Astrocyte (in vitro differentiated cells and primary cell): ENCODE measurements around the gene TPGS1. TPM values are rescaled to one million over a fixed set of nuclear protein-coding genes. Genes with fewer than 3 reads are reported as not detected.

ENCODE experiments used
- DNase-seq: peaks from one replicate; pipeline ENCODE4 v3.0.0-alpha.2; 2010; ENCODE audit warnings: low read depth
- FAIRE-seq: peaks from 2 replicates; lab custom pipeline; 2011; peaks lifted over from hg19 to GRCh38; lab: Jason Lieb, UNC
- H2AFZ ChIP-seq: 2 replicates; pipeline ENCODE4 v1.6.0; 2012; ENCODE audit warnings: low read depth, low read length, inconsistent platforms
- H3K27ac ChIP-seq: 2 replicates; pipeline ENCODE4 v1.5.1; 2011; ENCODE audit warnings: low read depth, low read length, inconsistent platforms
- H3K27me3 ChIP-seq: 2 replicates; pipeline ENCODE4 v1.6.0; 2011; ENCODE audit warnings: low read length, inconsistent platforms; ENCODE audit not compliant: insufficient read depth
- H3K36me3 ChIP-seq: 2 replicates; pipeline ENCODE4 v1.5.1; 2011; ENCODE audit warnings: low read length, inconsistent platforms; ENCODE audit not compliant: insufficient read depth
- H3K4me1 ChIP-seq: 2 replicates; pipeline ENCODE4 v1.5.1; 2011; ENCODE audit warnings: low read length, inconsistent platforms; ENCODE audit not compliant: insufficient read depth
- H3K4me2 ChIP-seq: 2 replicates; pipeline ENCODE4 v1.6.0; 2012; ENCODE audit warnings: low read length, inconsistent platforms
- H3K4me3 ChIP-seq: 2 replicates; pipeline ENCODE4 v1.5.1; 2011; ENCODE audit warnings: low read depth, mild to moderate bottlenecking, low read length, inconsistent platforms; ENCODE audit not compliant: insufficient read depth
- H3K79me2 ChIP-seq: 2 replicates; pipeline ENCODE4 v1.6.0; 2012; ENCODE audit warnings: mild to moderate bottlenecking, low read length, inconsistent platforms; ENCODE audit not compliant: insufficient read depth
- H3K9ac ChIP-seq: 2 replicates; pipeline ENCODE4 v1.6.0; 2012; ENCODE audit warnings: mild to moderate bottlenecking, low read length, inconsistent platforms
- H3K9me3 ChIP-seq: 2 replicates; pipeline ENCODE4 v1.5.1; 2012; ENCODE audit warnings: low read depth, mild to moderate bottlenecking, low read length, inconsistent platforms; ENCODE audit not compliant: insufficient read depth
- H4K20me1 ChIP-seq: 2 replicates; pipeline ENCODE4 v1.6.0; 2012; ENCODE audit warnings: low read length, inconsistent platforms; ENCODE audit not compliant: insufficient read depth
- H3K27ac Mint-ChIP-seq: one replicate; pipeline ENCODE4 v1.8.0; 2021; ENCODE audit warnings: mild to moderate bottlenecking, mixed read lengths; ENCODE audit not compliant: unreplicated experiment
- H3K27me3 Mint-ChIP-seq: one replicate; pipeline ENCODE4 v1.8.0; 2021; ENCODE audit warnings: low read depth, mixed read lengths; ENCODE audit not compliant: unreplicated experiment
- H3K36me3 Mint-ChIP-seq: one replicate; pipeline ENCODE4 v1.8.0; 2021; ENCODE audit warnings: low read depth, mixed read lengths; ENCODE audit not compliant: unreplicated experiment
- H3K4me1 Mint-ChIP-seq: one replicate; pipeline ENCODE4 v1.8.0; 2021; ENCODE audit warnings: low read depth, mixed read lengths; ENCODE audit not compliant: unreplicated experiment
- H3K4me3 Mint-ChIP-seq: one replicate; pipeline ENCODE4 v1.8.0; 2021; ENCODE audit warnings: mild to moderate bottlenecking, moderate library complexity, mixed read lengths; ENCODE audit not compliant: unreplicated experiment
- H3K9me3 Mint-ChIP-seq: one replicate; pipeline ENCODE4 v1.8.0; 2021; ENCODE audit warnings: mild to moderate bottlenecking, mixed read lengths; ENCODE audit not compliant: unreplicated experiment
- EZH2 ChIP-seq: IDR thresholded peaks from 2 replicates; pipeline ENCODE4 v1.6.1; 2012; ENCODE audit warnings: mild to moderate bottlenecking, low read length, inconsistent platforms; ENCODE audit not compliant: insufficient read depth
- total RNA-seq: library from RNA; stranded (reverse); gene quantifications from 2 replicates; pipeline ENCODE4 v1.2.1, GENCODE V29; 2021
- TF ChIP-seq, protein P1 (sequence below): IDR thresholded peaks from 2 replicates; pipeline ENCODE4 v1.5.1; 2011; ENCODE audit warnings: low read depth, mild to moderate bottlenecking, inconsistent platforms, low read length, moderate library complexity; ENCODE audit not compliant: insufficient read depth

TPGS1 gene
- total RNA-seq, 1 donor from 2014 or later: 17.9 TPM

DNA sequence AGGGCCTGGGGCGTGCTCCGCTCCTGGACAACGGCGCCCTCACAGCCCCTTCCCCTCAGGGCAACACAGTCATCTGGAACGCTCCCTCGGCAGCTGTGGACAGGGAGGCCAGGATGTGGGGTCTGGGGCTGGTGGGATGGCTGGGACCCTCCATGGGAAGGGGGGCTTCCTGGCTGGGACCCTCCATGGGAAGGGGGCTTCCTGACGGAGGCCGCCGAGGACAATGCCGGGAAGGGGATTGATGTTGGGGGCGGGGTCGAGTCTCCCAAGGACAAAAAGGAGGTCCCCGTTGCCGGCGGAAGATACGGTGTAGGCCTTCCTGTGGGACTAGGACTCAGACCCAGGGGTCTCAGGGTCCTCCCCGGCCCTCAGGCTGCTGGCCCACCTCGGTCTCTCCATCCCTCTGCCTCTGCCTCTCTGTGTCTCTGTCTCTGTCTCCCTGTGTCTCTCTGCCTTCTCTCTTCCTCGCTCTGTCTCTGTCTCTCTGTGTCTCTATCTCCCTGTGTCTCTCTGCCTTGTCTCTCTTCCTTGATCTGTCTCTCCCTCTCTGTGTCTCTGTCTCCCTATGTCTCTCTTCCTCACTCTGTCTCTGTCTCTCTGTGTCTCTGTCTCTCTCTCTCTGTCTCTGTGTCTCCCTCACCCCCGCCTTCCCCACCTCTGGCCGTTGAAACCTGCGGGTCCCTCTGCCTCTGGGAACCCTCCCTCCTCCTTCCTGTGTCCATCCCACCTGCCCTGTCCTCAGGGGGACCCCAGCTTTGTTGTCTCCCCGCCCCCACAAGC is 13.7 kb upstream of the TPGS1 start:
- peaks cover 12% of the 10 kb centered on the region for H3K27me3 Mint-ChIP-seq
- no peak overlapping the region for H3K9ac ChIP-seq
- H3K79me2 ChIP-seq: no peaks in the 10 kb centered on the region
- no peaks in the 10 kb centered on the region for H3K9me3 Mint-ChIP-seq
- no peak for FAIRE-seq
- H3K27ac Mint-ChIP-seq: no peak overlapping the region
- H3K27me3 ChIP-seq: peaks cover 7% of the 10 kb centered on the region
- H3K4me1 ChIP-seq: peaks cover 6% of the 10 kb centered on the region
- no peaks in the 10 kb centered on the region for H3K9me3 ChIP-seq
- H4K20me1 ChIP-seq: peaks cover 2% of the 10 kb centered on the region
- no peaks in the 10 kb centered on the region for H3K36me3 ChIP-seq
- no peak overlapping the region for H3K4me2 ChIP-seq
- no peak overlapping the region for H3K27ac ChIP-seq
- peaks cover 2% of the 10 kb centered on the region for H3K36me3 Mint-ChIP-seq
- H3K4me3 ChIP-seq: no peak overlapping the region
- peaks cover 3% of the 10 kb centered on the region for H3K4me1 Mint-ChIP-seq
- no peak for DNase-seq
- no peak overlapping the region for H3K4me3 Mint-ChIP-seq
- TF ChIP-seq, protein P1, sequence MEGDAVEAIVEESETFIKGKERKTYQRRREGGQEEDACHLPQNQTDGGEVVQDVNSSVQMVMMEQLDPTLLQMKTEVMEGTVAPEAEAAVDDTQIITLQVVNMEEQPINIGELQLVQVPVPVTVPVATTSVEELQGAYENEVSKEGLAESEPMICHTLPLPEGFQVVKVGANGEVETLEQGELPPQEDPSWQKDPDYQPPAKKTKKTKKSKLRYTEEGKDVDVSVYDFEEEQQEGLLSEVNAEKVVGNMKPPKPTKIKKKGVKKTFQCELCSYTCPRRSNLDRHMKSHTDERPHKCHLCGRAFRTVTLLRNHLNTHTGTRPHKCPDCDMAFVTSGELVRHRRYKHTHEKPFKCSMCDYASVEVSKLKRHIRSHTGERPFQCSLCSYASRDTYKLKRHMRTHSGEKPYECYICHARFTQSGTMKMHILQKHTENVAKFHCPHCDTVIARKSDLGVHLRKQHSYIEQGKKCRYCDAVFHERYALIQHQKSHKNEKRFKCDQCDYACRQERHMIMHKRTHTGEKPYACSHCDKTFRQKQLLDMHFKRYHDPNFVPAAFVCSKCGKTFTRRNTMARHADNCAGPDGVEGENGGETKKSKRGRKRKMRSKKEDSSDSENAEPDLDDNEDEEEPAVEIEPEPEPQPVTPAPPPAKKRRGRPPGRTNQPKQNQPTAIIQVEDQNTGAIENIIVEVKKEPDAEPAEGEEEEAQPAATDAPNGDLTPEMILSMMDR: no peak
- no peak for TF ChIP-seq EZH2
- H2AFZ ChIP-seq: no peak overlapping the region

DNA sequence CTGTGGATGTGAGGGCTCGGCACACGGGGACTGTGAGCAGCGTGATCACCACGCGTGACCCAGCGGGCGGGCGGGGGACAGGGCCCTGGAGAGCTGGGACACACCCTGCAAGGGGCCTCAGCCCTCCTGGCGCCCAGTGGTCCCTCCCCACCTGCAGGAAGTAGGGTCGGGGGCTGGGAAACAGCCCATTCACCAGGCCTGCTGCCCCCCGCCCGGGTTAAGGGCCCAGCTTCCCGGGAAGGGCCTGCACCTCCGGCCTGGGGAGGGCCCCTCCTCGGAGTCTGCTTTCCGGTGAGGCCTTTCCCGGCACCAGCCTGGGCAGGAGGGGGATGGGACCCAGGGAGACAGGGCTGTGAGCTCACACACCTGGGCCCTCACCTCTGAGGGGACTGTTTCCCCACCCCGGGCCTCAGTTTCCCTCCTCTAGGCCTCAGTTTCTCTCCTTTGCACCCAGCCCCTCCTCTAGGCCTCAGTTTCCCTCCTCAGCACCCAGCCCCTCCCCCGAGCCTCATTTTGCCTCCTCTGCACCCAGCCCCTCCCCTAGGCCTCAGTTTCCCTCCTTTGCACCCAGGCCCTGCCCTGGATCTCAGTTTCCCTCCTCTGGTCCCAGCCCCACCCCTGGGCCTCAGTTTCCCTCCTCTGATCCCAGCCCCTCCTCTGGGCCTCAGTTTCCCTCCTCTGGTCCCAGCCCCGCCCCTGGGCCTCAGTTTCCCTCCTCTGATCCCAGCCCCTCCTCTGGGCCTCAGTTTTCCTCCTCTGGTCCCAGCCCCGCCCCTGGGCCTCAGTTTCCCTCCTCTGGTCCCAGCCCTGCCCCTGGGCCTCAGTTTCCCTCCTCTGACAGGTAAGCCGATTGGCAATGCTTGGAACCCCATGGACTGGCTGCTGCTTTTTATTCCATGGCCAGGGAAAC is 12.9 kb upstream of the TPGS1 start:
- no peak overlapping the region for H3K27ac ChIP-seq
- H4K20me1 ChIP-seq: peaks cover 2% of the 10 kb centered on the region
- TF ChIP-seq EZH2: no peak
- TF ChIP-seq, protein P1: no peak
- no peak for FAIRE-seq
- H3K36me3 ChIP-seq: no peaks in the 10 kb centered on the region
- peaks cover 10% of the 10 kb centered on the region for H3K27me3 ChIP-seq
- H3K9ac ChIP-seq: no peak overlapping the region
- Mint-ChIP-seq H3K9me3 (peaks cover 3% of the 10 kb centered on the region), H3K4me1 (peaks cover 3% of the 10 kb centered on the region), H3K36me3 (peaks cover 3% of the 10 kb centered on the region), H3K27ac (no peak overlapping the region), H3K4me3 (no peak overlapping the region), H3K27me3 (peaks cover 18% of the 10 kb centered on the region)
- peaks cover 5% of the 10 kb centered on the region for H3K4me1 ChIP-seq
- no peak for DNase-seq
- H3K9me3 ChIP-seq: peaks cover 3% of the 10 kb centered on the region
- H3K79me2 ChIP-seq: no peaks in the 10 kb centered on the region
- H3K4me2 ChIP-seq: no peak overlapping the region
- no peak overlapping the region for H3K4me3 ChIP-seq
- H2AFZ ChIP-seq: no peak overlapping the region
